ENCODE results near the gene DNAJC21. TPM values are rescaled to one million over a fixed set of nuclear protein-coding genes. Genes with fewer than 3 reads are reported as not detected.
A peak's percentile ranks its signal among the peaks of the same experiment; 100 is the strongest.

DNAJC21 gene
- total RNA-seq, 1 experiment from 2014 or later, result 34.7 TPM

DNA sequence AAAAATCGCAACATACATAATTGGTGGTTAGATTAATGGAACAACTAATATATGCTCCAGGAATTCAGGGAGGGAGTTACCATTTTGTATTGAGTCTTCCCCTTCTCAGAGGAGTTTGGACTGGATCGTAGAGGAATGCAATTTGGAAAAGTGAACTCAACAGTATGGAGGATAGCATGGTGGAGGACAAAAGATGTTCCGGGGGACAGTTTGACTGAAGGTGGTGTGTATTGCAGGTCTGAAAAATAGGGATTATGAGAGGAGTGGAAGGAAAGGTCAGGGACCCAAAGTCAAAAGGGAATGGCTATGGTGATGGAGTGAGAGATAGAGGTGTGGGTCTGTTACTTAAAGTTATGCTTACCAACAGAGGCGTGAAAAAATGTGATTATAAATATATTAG, 1.5 kb downstream of the DNAJC21 start:
- TF ChIP-seq TCF7L2 (IDR thresholded peaks at IDR 0.05; ENCODE audit: borderline replicate concordance, extremely low read depth, insufficient read depth, insufficient read length) (no peak), SIN3A (IDR thresholded peaks at IDR 0.05; ENCODE audit: low read depth) (no peak)
- no peaks in the 10 kb centered on the region for H3K9me3 ChIP-seq (ENCODE audit: control insufficient read depth in 1 of 2, insufficient read depth in 1 of 2, low read depth in 1 of 2, low read length in 2 of 2)
- peaks cover 66% of the 10 kb centered on the region for H3K79me2 ChIP-seq (ENCODE audit: insufficient read depth, low read length)
- no peak overlapping the region for H2AFZ ChIP-seq (ENCODE audit: low read depth, low read length, poor library complexity, severe bottlenecking)
- peaks cover 11 to 24% of the 10 kb centered on the region in 2 experiments; a peak in 3 of 4 replicates for H3K4me1 ChIP-seq (ENCODE audit: control insufficient read depth in 1 of 2, insufficient read depth in 2 of 2, low read length in 2 of 2)
- intact Hi-C loops (cut with micrococcal nuclease), result no loop called here
- H3K4me3 ChIP-seq (replicated peaks in 1 of 2; ENCODE audit: low read depth in 1 of 2, low read length in 2 of 2), result peak overlapping the region; percentile 90 to 93
- peaks cover 5% of the 10 kb centered on the region for H4K20me1 ChIP-seq (ENCODE audit: insufficient read depth)
- no peaks in the 10 kb centered on the region for H3K9me2 ChIP-seq (ENCODE audit: insufficient read depth)
- peak overlapping the region; percentile 88; the same call in 1 of the 2 replicates for H3K27ac ChIP-seq (ENCODE audit: low read depth, low read length)
- peak overlapping the region; percentile 80 for H3K4me2 ChIP-seq (ENCODE audit: low read length)
- no peaks in the 10 kb centered on the region for H3K27me3 ChIP-seq (ENCODE audit: insufficient read depth, low read length)
- RAD21 ChIA-PET (ENCODE audit: low non-redundant PET in 1 of 2, low total read pairs in 2 of 2, uncharacterized antibody in 2 of 2, unreplicated experiment in 2 of 2), result no interaction called here
- CTCF ChIA-PET, result no interaction called here
- peaks cover 11 to 13% of the 10 kb centered on the region in 2 experiments for H3K36me3 ChIP-seq (ENCODE audit: control insufficient read depth in 1 of 2, insufficient read depth in 2 of 2, low read length in 2 of 2)
- DNase-seq (ENCODE audit: low read depth, low spot score) (no peak), ATAC-seq (no peak)
- peak overlapping the region; percentile 92 for H3K9ac ChIP-seq (ENCODE audit: low read length)
- TSS peak; percentile 63 for BruUV-seq (replicated peaks)
- POLR2A ChIA-PET, result interaction anchor here (2.3 kb wide), 1 partner anchor 16 kb away, joined by 26 read pairs; the partner anchor contains the start of genes BRIX1 and RAD1

DNA sequence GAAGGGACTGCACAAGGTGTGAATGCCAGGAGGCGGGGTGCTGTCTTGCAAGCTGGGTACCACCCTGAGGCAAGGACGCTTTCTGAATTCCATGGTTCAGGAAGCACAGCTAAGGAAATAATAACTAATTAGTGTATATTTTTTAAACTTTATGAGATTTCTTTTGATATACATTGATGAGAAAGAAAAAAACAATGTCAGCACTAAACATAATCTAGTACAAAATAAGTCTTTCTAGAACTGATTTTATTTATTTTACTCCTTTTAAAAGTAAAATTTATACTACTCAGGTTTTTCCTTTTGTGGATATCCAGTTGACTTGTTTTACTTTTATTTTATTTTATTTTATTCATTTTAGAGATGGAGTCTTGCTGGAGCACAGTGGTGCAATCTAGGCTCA, 3.6 kb downstream of the DNAJC21 start:
- CTCF ChIA-PET, result interaction anchor here (0.9 kb wide), 1 partner anchor 70 kb away, joined by 3 read pairs; no protein-coding TSS in a partner anchor
- POLR2A ChIA-PET, result no interaction called here

More for the DNA sequence above, 3.6 kb downstream of the DNAJC21 start:
- TF ChIP-seq CEBPB (IDR thresholded peaks at IDR 0.05; ENCODE audit: low read depth), result no peak
- TF ChIP-seq JUND (IDR thresholded peaks at IDR 0.05), result no peak
- no peak for TF ChIP-seq FOSL1 (IDR thresholded peaks at IDR 0.05; ENCODE audit: low read depth)
- TF ChIP-seq SIN3A (IDR thresholded peaks at IDR 0.05; ENCODE audit: low read depth), result no peak
- no peak for TF ChIP-seq CBX3 (IDR thresholded peaks at IDR 0.05; ENCODE audit: low read depth)
- no peak for TF ChIP-seq RAD21 (IDR thresholded peaks at IDR 0.05; ENCODE audit: low read depth)
- no peak for TF ChIP-seq ELF1 (IDR thresholded peaks at IDR 0.05; ENCODE audit: borderline replicate concordance, low read depth)
- no peak for TF ChIP-seq ZFX (IDR thresholded peaks at IDR 0.05)
- TF ChIP-seq, protein P1, sequence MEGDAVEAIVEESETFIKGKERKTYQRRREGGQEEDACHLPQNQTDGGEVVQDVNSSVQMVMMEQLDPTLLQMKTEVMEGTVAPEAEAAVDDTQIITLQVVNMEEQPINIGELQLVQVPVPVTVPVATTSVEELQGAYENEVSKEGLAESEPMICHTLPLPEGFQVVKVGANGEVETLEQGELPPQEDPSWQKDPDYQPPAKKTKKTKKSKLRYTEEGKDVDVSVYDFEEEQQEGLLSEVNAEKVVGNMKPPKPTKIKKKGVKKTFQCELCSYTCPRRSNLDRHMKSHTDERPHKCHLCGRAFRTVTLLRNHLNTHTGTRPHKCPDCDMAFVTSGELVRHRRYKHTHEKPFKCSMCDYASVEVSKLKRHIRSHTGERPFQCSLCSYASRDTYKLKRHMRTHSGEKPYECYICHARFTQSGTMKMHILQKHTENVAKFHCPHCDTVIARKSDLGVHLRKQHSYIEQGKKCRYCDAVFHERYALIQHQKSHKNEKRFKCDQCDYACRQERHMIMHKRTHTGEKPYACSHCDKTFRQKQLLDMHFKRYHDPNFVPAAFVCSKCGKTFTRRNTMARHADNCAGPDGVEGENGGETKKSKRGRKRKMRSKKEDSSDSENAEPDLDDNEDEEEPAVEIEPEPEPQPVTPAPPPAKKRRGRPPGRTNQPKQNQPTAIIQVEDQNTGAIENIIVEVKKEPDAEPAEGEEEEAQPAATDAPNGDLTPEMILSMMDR (IDR thresholded peaks at IDR 0.05 in 2 of 3, conservative IDR thresholded peaks at IDR 0.05 in 1 of 3; ENCODE audit: borderline replicate concordance in 1 of 3, insufficient read depth in 1 of 3, low read depth in 2 of 3, low read length in 2 of 3), result no peak
- TF ChIP-seq SP1 (IDR thresholded peaks at IDR 0.05; ENCODE audit: low read depth), result no peak
- no peak for TF ChIP-seq EGR1 (IDR thresholded peaks at IDR 0.05; ENCODE audit: low read depth)
- no peak for TF ChIP-seq YY1 (IDR thresholded peaks at IDR 0.05; ENCODE audit: extremely low read depth, insufficient replicate concordance, low read depth, low read length)
- no peak overlapping the region for H3K9ac ChIP-seq (ENCODE audit: low read length)
- no peak overlapping the region for H2AFZ ChIP-seq (ENCODE audit: low read depth, low read length, poor library complexity, severe bottlenecking)
- peaks cover 5% of the 10 kb centered on the region for H4K20me1 ChIP-seq (ENCODE audit: insufficient read depth)
- intact Hi-C loops (cut with micrococcal nuclease), result no loop called here
- no peaks in the 10 kb centered on the region for H3K9me2 ChIP-seq (ENCODE audit: insufficient read depth)
- no peak overlapping the region for H3K27ac ChIP-seq (ENCODE audit: low read depth, low read length)
- H3K4me3 ChIP-seq (replicated peaks in 1 of 2; ENCODE audit: low read depth in 1 of 2, low read length in 2 of 2), result no peak overlapping the region
- H3K79me2 ChIP-seq (ENCODE audit: insufficient read depth, low read length), result peaks cover 50% of the 10 kb centered on the region
- BruUV-seq (replicated peaks), result no TSS peak
- DNase-seq (ENCODE audit: low read depth, low spot score) (no peak), ATAC-seq (no peak)
- H3K27me3 ChIP-seq (ENCODE audit: insufficient read depth, low read length), result no peaks in the 10 kb centered on the region
- H3K4me2 ChIP-seq (ENCODE audit: low read length), result no peak overlapping the region
- peaks cover 11 to 24% of the 10 kb centered on the region in 2 experiments; a peak in 3 of 4 replicates for H3K4me1 ChIP-seq (ENCODE audit: control insufficient read depth in 1 of 2, insufficient read depth in 2 of 2, low read length in 2 of 2)
- H3K9me3 ChIP-seq (ENCODE audit: control insufficient read depth in 1 of 2, insufficient read depth in 1 of 2, low read depth in 1 of 2, low read length in 2 of 2), result no peaks in the 10 kb centered on the region
- peaks cover 10 to 13% of the 10 kb centered on the region in 2 experiments; a peak in 3 of 4 replicates for H3K36me3 ChIP-seq (ENCODE audit: control insufficient read depth in 1 of 2, insufficient read depth in 2 of 2, low read length in 2 of 2)
- RAD21 ChIA-PET (ENCODE audit: low non-redundant PET in 1 of 2, low total read pairs in 2 of 2, uncharacterized antibody in 2 of 2, unreplicated experiment in 2 of 2), result no interaction called here
